ENCODE data around the gene MEGF10.

MEGF10 gene

DNA sequence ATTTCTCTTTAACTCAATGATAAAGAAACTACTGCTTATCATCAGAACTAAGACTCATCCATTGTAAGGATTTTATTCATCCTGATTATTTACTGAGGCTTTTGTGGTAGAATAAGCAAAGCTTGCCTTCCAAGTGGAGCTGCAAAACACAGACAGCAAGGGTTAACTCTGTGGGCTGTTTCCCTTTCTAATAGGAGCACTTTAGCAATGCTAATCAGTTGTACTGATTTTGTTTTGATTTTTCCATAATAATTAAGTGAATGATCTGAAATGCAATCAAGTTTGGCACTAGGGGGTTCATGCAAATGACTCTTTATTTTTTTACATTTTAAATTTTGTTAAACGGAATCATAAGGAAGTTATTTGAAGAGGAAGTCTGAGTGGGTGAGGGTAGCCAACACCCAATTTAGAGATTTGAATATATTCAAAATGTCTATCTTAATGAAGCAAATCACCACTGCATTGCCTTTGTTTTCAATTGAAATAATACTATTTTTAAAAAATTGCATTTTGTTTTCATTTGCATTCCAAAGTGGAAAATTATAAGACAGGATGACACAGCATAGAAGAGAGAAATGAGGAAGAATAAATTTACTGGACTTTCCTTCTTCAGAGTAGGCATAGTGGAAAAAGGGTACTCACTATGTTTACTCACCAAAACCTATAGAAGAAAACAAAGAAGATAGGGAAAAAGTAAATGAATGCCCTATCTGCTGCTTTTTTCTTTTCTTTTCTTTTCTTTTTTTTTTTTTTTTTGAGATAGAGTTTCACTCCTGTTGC, 36.6 kb downstream of the MEGF10 start:
- no peak for DNase-seq (ENCODE audit: low read depth in 2 of 2)

DNA sequence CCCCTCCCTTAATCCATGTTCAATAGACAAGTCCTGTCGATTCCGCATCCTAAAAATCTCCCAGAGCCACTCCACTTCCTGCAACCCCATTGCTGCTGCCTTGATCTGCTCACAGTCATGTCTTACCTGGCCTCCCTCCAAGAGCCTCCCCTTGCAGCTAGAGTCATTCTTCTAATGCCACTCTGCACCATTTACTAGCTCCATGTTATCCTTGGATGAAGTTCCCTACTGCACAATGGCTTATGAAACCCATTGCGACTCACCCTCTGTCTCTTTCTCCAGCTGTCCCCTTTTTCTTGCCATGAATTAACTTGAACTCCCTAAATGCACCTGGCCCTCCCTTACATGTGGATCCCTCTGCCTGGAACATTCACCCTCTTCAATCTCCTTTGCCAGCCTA, 39.5 kb downstream of the MEGF10 start:
- DNase-seq (ENCODE audit: low read depth in 2 of 2) = no peak

- DNase-seq (ENCODE audit: low read depth in 2 of 2) = no peak
Observed at GRCh38 chr5:127331890-127332649, 41.5 kb downstream of the MEGF10 start.

GRCh38 chr5:127333483-127333882, 42.9 kb downstream of the MEGF10 start:
- DNase-seq (ENCODE audit: low read depth in 2 of 2) = no peak

GRCh38 chr5:127335381-127335780, 44.8 kb downstream of the MEGF10 start:
- DNase-seq (ENCODE audit: low read depth in 2 of 2) = no peak

DNA sequence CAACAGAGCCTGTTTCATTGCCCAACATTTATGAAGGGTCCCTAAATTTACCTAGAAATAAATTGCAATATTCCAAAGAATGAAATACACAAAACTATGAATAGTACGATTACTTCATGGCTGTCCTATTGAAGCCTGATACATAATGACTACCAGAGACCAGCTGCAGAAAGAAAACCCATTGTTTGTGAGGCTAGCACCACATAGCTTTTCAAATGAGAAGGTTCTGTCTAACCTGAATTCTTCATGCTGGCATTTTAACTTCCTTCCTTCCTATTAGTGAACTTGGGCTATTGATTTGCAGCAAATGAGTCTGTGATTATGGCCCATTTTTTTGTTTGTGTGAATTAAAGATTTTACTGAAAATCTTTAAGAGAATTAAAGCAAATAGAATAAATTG, 47.3 kb downstream of the MEGF10 start:
- DNase-seq (ENCODE audit: low read depth in 2 of 2) = no peak

DNA sequence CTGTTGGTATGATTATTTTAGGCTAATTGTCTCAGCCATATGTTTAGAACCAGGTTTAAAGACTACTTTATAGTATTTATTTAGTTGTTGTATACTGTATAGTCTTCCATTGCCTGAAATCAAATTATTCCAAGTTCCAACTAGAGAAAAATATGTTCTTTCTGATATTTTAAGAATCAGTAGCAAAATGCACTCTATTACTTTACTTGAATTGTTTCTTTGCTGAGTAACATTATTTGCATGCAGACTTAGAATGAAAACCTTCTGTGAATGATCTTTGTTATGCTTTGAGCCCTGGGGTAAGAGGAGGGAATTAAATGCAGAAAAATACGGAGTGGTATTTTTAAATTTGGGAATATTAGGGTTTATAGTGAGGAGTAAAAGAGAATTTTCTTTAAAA, 47.9 kb downstream of the MEGF10 start:
- DNase-seq (ENCODE audit: low read depth in 2 of 2) = no peak

GRCh38 chr5:127340606-127341005, 50.0 kb downstream of the MEGF10 start:
- no peak for DNase-seq (ENCODE audit: low read depth in 2 of 2)

GRCh38 chr5:127342364-127342763, 51.8 kb downstream of the MEGF10 start:
- DNase-seq (ENCODE audit: low read depth in 2 of 2) = no peak

DNA sequence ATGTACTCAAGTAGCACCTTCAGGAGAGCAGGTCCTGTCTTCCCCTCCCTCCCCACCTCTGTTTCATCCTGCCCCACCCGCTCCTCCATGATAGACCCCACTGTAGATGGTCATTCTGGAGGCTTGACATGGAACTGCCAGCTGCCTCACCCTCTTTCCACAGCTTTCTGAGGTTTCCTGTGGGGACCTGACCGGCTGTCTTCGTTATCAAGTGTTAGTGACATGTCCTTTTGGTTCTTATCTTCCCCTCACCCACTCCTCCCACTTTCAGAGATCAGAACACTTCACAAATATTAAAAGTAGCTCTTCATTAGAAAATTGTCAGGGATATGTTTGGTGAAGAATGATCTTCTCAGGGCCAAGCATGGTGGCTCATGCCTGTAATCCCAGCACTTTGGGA, 52.7 kb downstream of the MEGF10 start:
- no peak for DNase-seq (ENCODE audit: low read depth in 2 of 2)

DNA sequence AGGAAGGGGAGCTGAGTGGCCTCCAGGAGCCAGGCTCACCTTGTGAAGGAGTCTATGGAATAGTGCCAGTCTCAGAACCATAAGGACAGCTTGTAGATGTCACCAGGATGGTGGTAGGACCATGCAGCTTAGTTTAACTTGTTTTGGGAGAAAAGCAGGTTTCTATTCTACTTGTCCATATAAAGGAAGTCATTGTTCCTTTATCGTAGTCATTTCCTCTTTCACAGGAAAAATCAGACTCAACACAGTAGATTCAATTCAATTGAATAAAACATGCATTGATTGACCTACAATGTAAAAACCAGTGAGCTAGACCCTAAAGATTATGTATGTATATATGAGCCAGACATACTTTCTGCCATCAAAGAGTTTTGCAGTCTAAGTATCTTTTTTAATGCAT, 53.3 kb downstream of the MEGF10 start:
- DNase-seq (ENCODE audit: low read depth in 2 of 2) = no peak

DNA sequence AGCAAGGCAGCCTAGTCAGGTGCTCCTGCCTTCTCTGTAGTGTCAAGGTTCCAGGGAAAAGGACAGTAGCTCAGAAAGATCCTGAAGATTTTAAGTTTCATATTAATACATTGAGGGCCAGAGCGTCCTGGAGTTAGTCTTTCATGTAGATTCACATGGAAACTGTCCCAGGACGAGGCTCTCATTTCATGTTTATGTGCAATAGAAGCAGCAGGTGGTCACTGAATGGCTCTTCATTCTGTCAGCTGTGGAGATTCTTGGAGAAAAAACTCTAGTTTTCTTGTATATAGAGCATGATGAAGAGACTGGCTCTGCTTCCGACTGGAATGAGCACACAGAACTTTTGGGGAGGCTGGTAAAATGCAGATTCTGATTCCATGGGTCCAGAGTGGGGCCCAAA, 54.3 kb downstream of the MEGF10 start:
- DNase-seq (ENCODE audit: low read depth in 2 of 2) = no peak

GRCh38 chr5:127351418-127351817, 60.8 kb downstream of the MEGF10 start:
- DNase-seq (ENCODE audit: low read depth in 2 of 2) = no peak

- no peak for DNase-seq (ENCODE audit: low read depth in 2 of 2)
Observed at GRCh38 chr5:127352068-127352467, 61.5 kb downstream of the MEGF10 start.

DNA sequence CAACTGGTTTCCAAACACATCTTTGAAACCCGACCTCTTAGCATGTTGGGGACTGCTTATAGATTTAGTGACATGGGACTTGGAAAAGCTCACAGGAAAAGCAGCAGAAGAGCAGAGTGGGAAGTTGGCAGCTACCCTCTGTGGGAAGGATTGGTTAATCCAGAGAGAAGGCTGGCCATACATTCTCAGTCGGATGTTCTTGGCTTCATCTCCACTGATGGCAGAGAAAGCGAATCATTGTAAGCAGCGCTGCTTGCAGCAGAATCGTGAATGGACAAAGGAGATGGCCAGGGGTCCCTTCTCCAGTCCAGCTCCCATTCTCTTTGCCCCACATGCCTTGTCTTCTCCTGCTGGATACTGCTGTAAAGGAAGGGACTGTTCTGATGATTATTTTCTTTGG, 62.7 kb downstream of the MEGF10 start:
- no peak for DNase-seq (ENCODE audit: low read depth in 2 of 2)

- DNase-seq (ENCODE audit: low read depth in 2 of 2) = no peak
Observed at GRCh38 chr5:127353796-127354195, 63.2 kb downstream of the MEGF10 start.

GRCh38 chr5:127355337-127355736, 64.7 kb downstream of the MEGF10 start:
- no peak for DNase-seq (ENCODE audit: low read depth in 2 of 2)

DNA sequence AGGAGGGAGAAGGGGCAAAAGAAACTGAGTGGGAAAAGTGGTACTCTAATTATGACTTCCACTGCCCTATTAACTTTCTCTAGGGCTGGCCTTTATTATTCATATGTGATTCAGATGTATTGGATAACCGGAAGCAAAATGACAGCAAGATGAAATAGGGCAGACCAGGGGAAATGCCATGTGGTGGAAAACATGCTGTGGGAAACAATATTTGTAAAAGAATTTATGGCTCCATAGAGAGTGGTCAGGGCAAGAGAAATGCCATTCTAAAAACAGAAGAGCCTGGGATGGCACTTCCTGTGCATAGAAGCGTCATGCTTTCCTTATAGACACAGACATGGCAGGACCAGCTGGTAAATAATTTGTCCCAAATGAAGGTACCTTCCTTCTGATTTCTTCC, 67.7 kb downstream of the MEGF10 start:
- DNase-seq (ENCODE audit: low read depth in 2 of 2) = no peak

- no peak for DNase-seq (ENCODE audit: low read depth in 2 of 2)
Observed at GRCh38 chr5:127358740-127359139, 68.1 kb downstream of the MEGF10 start.

DNA sequence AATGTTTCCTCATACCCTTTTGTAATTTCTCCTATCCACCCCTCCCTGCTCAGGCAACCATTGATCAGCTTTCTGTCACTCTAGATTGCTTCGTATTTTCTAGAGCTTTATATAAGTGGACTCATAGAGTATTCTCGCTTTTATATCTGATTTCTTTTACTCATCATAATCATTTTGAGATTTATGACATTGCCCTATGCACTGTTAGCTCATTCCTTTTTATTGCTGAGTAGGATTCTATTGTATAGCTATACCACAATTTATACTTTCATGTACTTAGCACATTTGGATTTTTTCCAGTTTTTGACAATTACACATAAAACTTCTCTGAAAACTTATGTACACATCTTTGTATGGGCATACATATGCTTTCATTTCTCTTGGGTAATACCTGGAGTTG, 68.9 kb downstream of the MEGF10 start:
- DNase-seq (ENCODE audit: low read depth in 2 of 2) = no peak

DNA sequence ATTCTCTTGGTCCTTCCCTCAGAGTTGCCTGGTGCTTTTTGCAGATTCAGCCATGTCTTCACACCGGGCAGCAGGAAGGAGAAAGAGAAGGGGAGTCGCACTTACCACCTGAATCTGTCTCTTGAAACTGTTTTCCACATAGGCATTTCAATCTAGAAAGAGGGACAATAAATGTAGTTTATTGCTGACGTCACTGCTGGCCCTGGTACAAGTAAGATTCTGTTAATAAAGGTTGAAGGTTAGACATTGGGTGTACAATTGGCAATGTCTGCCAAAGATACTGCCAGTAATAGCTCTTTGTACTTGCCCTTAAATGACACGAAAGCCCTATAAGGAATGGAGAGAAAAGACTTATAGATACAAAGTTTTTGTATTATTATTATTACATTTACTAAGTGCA, 72.8 kb downstream of the MEGF10 start:
- no peak for DNase-seq (ENCODE audit: low read depth in 2 of 2)

DNA sequence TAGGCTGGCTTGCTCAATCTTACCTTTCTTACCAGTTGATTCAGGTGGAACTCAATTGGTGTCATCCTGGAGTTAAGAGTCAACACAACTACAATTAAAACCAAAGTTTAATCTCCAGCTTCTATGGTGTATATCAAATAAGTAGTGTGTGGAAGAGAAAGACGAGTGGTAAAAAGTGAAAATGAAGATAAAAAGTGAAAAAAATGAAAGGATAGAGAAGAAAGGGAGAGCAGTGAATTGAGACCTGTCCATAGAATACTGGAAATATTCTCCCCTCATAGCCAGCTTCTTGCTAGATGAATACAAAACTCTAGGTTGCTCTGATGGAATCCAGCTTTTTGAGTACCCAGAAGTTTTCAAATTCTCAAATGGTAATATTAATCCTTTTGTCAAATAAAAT, 76.4 kb downstream of the MEGF10 start:
- no peak for DNase-seq (ENCODE audit: low read depth in 2 of 2)

- DNase-seq (ENCODE audit: low read depth in 2 of 2) = no peak
Observed at GRCh38 chr5:127367946-127368465, 77.4 kb downstream of the MEGF10 start.

Data from activated CD4-positive, alpha-beta T cell treated with anti-CD3 and anti-CD28 coated beads for 24 hours (primary cell).